ENCODE data around the gene ZC3H7A. TPM values are rescaled to one million over a fixed set of nuclear protein-coding genes. Genes with fewer than 3 reads are reported as not detected.

Gene ZC3H7A
- total and polyA plus RNA-seq, 2 of the 13 experiments (the other 11 are each of a cell fraction or from before 2014, with no cell fraction given): 29.2 to 36.8 TPM

DNA sequence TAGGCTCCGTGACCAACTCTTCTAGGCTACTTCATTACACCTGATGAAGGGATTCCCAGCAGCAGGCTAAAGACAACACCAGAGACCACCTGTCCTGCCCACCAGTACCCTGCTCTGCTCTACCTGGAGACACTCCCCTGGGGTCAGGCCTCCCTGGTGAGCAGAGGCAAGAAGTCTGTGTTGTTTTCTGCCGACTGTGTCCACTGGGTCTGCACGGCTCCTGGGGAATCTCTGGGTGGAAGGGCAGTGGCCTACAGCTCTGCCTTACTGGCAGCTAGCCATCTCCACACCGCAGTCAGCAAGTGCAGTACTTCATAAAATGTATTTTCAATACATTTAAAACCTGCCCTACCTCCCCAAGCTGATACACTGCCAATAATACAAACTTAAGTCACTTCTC is 47.4 kb upstream of the ZC3H7A start:
- ChIA-PET POLR2A (interaction anchor here (1.5 to 10.4 kb wide), 3 partner anchors 9 to 46 kb away, joined by 4 to 72 read pairs (median 7); no protein-coding TSS in a partner anchor), CTCF (ENCODE audit: low intra/inter-chr PET ratio, low total read pairs) (no interaction called here)
- ATAC-seq: peak; percentile 41
- peaks cover 52% of the 10 kb centered on the region for H3K79me2 ChIP-seq (ENCODE audit: insufficient read depth, low read length)
- no peak overlapping the region for H3K27ac ChIP-seq (ENCODE audit: extremely low read length, insufficient read depth, low read length)
- no peak for FAIRE-seq
- no peak overlapping the region for H3K4me2 ChIP-seq (ENCODE audit: low read depth, low read length)
- peaks cover 66 to 92% of the 10 kb centered on the region in 2 experiments for H3K36me3 ChIP-seq (replicated peaks in 1 of 2; ENCODE audit: control insufficient read depth in 1 of 2, insufficient read depth in 2 of 2, low read length in 2 of 2)
- in situ Hi-C loops (cut with HindIII; ENCODE audit: extremely low pct_ligation_motif_present, low pct_unique_long_range_greater_than_20kb): no loop called here
- no TSS peak for BruUV-seq (replicated peaks)
- no peaks in the 10 kb centered on the region for H3K9me3 ChIP-seq (ENCODE audit: low read length)
- no peak overlapping the region for H2AFZ ChIP-seq (ENCODE audit: low read length)
- no peak for DNase-seq (ENCODE audit: low spot score)
- H3K4me1 ChIP-seq (ENCODE audit: insufficient read depth, low read length): peaks cover 32% of the 10 kb centered on the region
- peaks cover 35% of the 10 kb centered on the region for H4K20me1 ChIP-seq (ENCODE audit: insufficient read depth, low read length)
- H3K9ac ChIP-seq (ENCODE audit: insufficient read depth, low read depth, low read length): no peak overlapping the region
- intact Hi-C loops (cut with micrococcal nuclease; ENCODE audit: unreplicated experiment): no loop called here
- WGBS (ENCODE audit: low lambda C conversion rate): 98% methylated on average over 4 of the region's 4 CpGs
- no peaks in the 10 kb centered on the region for H3K27me3 ChIP-seq (ENCODE audit: control insufficient read depth in 1 of 2, insufficient read depth in 2 of 2, low read length in 2 of 2)
- no peak overlapping the region for H3K4me3 ChIP-seq (replicated peaks in 1 of 3; ENCODE audit: insufficient read depth in 1 of 3, low read depth in 2 of 3, low read length in 3 of 3)
- TF ChIP-seq RBM22 (optimal IDR thresholded peaks at IDR 0.05; ENCODE audit: low read length) (peak; percentile 66), SOX13 (IDR thresholded peaks at IDR 0.05) (no peak), SOX13 (CRISPR knock-in tag; conservative IDR thresholded peaks at IDR 0.05 in 1 of 2, IDR thresholded peaks at IDR 0.05 in 1 of 2) (0 out of 4 replicates have a peak, but pooled peaks of 1 of the 2 experiments have one; percentile 59), SRSF9 (IDR thresholded peaks at IDR 0.05; ENCODE audit: borderline replicate concordance, insufficient read depth, low read depth, low read length, poor library complexity, severe bottlenecking) (no peak), ZBTB20 (CRISPR knock-in tag; IDR thresholded peaks at IDR 0.05; ENCODE audit: borderline replicate concordance, low read depth) (no peak)

DNA sequence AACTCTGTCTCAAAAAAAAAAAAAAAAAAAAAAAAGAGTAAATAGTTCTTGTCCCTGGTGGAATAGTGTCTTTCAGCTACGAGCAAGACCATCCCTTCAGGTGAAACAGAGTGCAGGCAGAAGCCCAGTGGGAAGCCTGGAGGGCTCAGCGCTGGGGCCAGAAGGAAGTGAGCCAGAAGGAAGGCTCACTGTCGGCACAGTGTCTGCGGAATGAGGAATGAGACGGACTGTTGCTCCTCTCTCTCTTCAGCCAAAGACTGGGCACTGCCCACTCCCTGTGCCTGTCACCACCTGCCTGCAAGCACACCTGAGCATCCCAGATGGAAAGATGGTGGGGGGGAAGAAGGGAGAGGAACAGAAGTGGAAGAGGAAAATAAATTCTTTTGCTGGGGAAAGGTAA is 46.8 kb upstream of the ZC3H7A start:
- no peak for FAIRE-seq
- intact Hi-C loops (cut with micrococcal nuclease; ENCODE audit: unreplicated experiment) (no loop called here), in situ Hi-C loops (cut with HindIII; ENCODE audit: extremely low pct_ligation_motif_present, low pct_unique_long_range_greater_than_20kb) (no loop called here)
- H3K9me3 ChIP-seq (ENCODE audit: low read length): no peaks in the 10 kb centered on the region
- DNase-seq (ENCODE audit: low spot score): no peak
- POLR2A ChIA-PET: interaction anchor here (0.7 to 10.4 kb wide), 4 partner anchors 9 to 101 kb away, joined by 3 to 72 read pairs (median 6); partner anchors contain the start of gene TXNDC11
- H3K36me3 ChIP-seq (replicated peaks in 1 of 2; ENCODE audit: control insufficient read depth in 1 of 2, insufficient read depth in 2 of 2, low read length in 2 of 2): peaks cover 68 to 92% of the 10 kb centered on the region in 2 experiments
- ATAC-seq: peak; percentile 31
- H3K9ac ChIP-seq (ENCODE audit: insufficient read depth, low read depth, low read length): no peak overlapping the region
- H3K79me2 ChIP-seq (ENCODE audit: insufficient read depth, low read length): peaks cover 45% of the 10 kb centered on the region
- H3K4me3 ChIP-seq (replicated peaks in 1 of 3; ENCODE audit: insufficient read depth in 1 of 3, low read depth in 2 of 3, low read length in 3 of 3): no peak overlapping the region
- CTCF ChIA-PET (ENCODE audit: low intra/inter-chr PET ratio, low total read pairs): no interaction called here
- no peak for TF ChIP-seq BCL6 (CRISPR knock-in tag; IDR thresholded peaks at IDR 0.05)
- TF ChIP-seq ZNF709 (CRISPR knock-in tag; IDR thresholded peaks at IDR 0.05): 0 out of 2 replicates have a peak, but pooled peaks have one; percentile 11
- TF ChIP-seq ZNF180 (CRISPR knock-in tag; IDR thresholded peaks at IDR 0.05; ENCODE audit: borderline replicate concordance, low read depth): no peak
- TF ChIP-seq RBFOX2 (IDR thresholded peaks at IDR 0.05; ENCODE audit: low read depth, low read length): peak; percentile 40; the same call in 1 of the 2 replicates
- 0 out of 2 replicates have a peak, but pooled peaks have one; percentile 16 for TF ChIP-seq ZBTB38 (CRISPR knock-in tag; IDR thresholded peaks at IDR 0.05)
- 0 out of 2 replicates have a peak, but pooled peaks have one; percentile 1 for TF ChIP-seq POLR2G (IDR thresholded peaks at IDR 0.05; ENCODE audit: low read depth, low read length)
- peaks cover 26% of the 10 kb centered on the region for H3K4me1 ChIP-seq (ENCODE audit: insufficient read depth, low read length)
- no TSS peak for BruUV-seq (replicated peaks)
- no peak overlapping the region for H3K27ac ChIP-seq (ENCODE audit: extremely low read length, insufficient read depth, low read length)
- WGBS (ENCODE audit: low lambda C conversion rate): 95% methylated on average over 5 of the region's 5 CpGs
- H3K27me3 ChIP-seq (ENCODE audit: control insufficient read depth in 1 of 2, insufficient read depth in 2 of 2, low read length in 2 of 2): no peaks in the 10 kb centered on the region
- no peak overlapping the region for H3K4me2 ChIP-seq (ENCODE audit: low read depth, low read length)
- no peak overlapping the region for H2AFZ ChIP-seq (ENCODE audit: low read length)
- H4K20me1 ChIP-seq (ENCODE audit: insufficient read depth, low read length): peaks cover 29% of the 10 kb centered on the region

Data from HepG2 (cell line).